Measurements from ENCODE around the gene PIAS1.

- no peak for TF ChIP-seq CTCF (IDR thresholded peaks at IDR 0.05; ENCODE audit: low read depth, low read length)
- no peak for TF ChIP-seq EZH2phosphoT487 (IDR thresholded peaks at IDR 0.05; ENCODE audit: low read depth)
These were observed 26.7 kb upstream of the PIAS1 start for GRCh38 chr15:68027388-68027787.
